Sigmoid colon (tissue), 7 donors: ENCODE results near the gene ABCC9. TPM values are rescaled to one million over a fixed set of nuclear protein-coding genes. Genes with fewer than 3 reads are reported as not detected.

Source experiments
- DNase-seq: peaks from one replicate; pipeline ENCODE4 v3.0.0-alpha.2; 2019
- H3K27ac ChIP-seq, 4 donors: fragments of 200-600 bp; sonication (generic); one replicate each; pipeline ENCODE4 v1.5.1; 2016 to 2019; ENCODE audit warnings: mild to moderate bottlenecking in 1 of 4
- H3K27me3 ChIP-seq, 3 donors: fragments of 200-600 bp; sonication (generic); one replicate each; pipeline ENCODE4 v1.5.1; 2019; ENCODE audit warnings: mild to moderate bottlenecking in 1 of 3
- H3K36me3 ChIP-seq, 4 donors: fragments of 200-600 bp; sonication (generic); one replicate each; pipeline ENCODE4 v1.5.1; 2016 to 2019
- H3K4me1 ChIP-seq, 4 donors: fragments of 200-600 bp; sonication (generic); one replicate each; pipeline ENCODE4 v1.5.1; 2017 to 2019
- H3K4me3 ChIP-seq, 4 donors: fragments of 200-600 bp; sonication (generic); one replicate each; pipeline ENCODE4 v1.5.1; 2017 to 2019; ENCODE audit warnings: mild to moderate bottlenecking in 2 of 4, moderate library complexity in 1 of 4
- H3K9me3 ChIP-seq, 4 donors: fragments of 200-600 bp in 3 of 4; sonication (generic) in 3 of 4; one replicate each; pipeline versions ENCODE4 v1.5.1 to v1.6.1; 2013 to 2019
- EP300 ChIP-seq, 4 donors: sonication (generic); formaldehyde crosslinking; IDR thresholded peaks; one replicate each; pipeline ENCODE4 v1.6.1; 2017; ENCODE audit warnings: antibody characterized with exemption in 4 of 4
- POLR2A ChIP-seq, 2 donors: fragments of 450-650 bp; IDR thresholded peaks; one replicate each; pipeline ENCODE4 v1.6.1; 2016; ENCODE audit warnings: antibody characterized with exemption in 2 of 2, mild to moderate bottlenecking in 2 of 2, moderate library complexity in 2 of 2
- POLR2AphosphoS5 ChIP-seq, 4 donors: sonication (generic); formaldehyde crosslinking; IDR thresholded peaks; one replicate each; pipeline ENCODE4 v1.6.1; 2017; ENCODE audit warnings: antibody characterized with exemption in 4 of 4
- whole genome bisulfite sequencing, 2 donors: extraction: QIAGEN DNeasy Blood & Tissue Kit; methylation state at CpG; one replicate each; pipeline ENCODE4 v1.1.7; 2013; 5-methylcytosine and 5-hydroxymethylcytosine counted together
- intact Hi-C: fragments of 100-400 bp; cut with DNase I; formaldehyde crosslinking; loops from one replicate; pipeline ENCODE4 v1.15.1; 2023
- polyA plus RNA-seq, 3 donors: library from polyadenylated mRNA; stranded (reverse); fragments of 200-250 nt; gene quantifications; one replicate each; pipeline ENCODE4 v1.2.3, GENCODE V29; 2013
- total RNA-seq, 4 donors: library from RNA; depleted of rRNA; stranded (reverse); fragments of >200 nt; gene quantifications; one replicate each; pipeline ENCODE4 v1.1.0, GENCODE V29; 2016
- TF ChIP-seq, protein P1 (sequence below), 4 experiments: fragments of 450-650 bp in 3 of 4; fragments of 200-600 bp in 1 of 4; IDR thresholded peaks; one replicate each; pipeline ENCODE4 v1.5.1; 2016 to 2019; ENCODE audit warnings: antibody characterized with exemption in 4 of 4, mild to moderate bottlenecking in 3 of 4, moderate library complexity in 2 of 4
- donor health status: healthy with polysubstance abuse.
- donor health status: Bipolar disorder and iron deficiency.
- donor health status: healthy.

ABCC9 gene
- total and polyA plus RNA-seq, 7 donors: 0.23 to 39.2 (median 28.2) TPM

DNA sequence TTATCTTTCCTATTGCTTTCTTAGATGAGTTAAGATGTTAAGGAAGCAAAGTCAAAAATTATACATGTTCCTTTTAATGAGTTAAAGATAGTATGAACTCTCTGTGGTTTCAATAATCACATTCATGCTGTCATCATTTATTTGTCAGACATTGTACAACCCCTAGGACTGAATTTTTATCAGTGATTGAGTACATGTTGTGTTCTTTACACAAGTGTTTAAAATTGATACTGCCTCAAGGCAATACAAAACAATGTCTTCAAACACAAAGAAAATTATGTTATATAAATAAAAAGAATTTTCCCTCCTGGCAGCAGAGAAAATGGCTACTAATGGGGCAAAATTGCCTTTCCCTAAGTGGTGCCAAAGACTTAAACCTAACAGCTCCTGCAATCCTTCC lies 132.1 kb downstream of the ABCC9 start:
- no peaks in the 10 kb centered on the region for H3K9me3 ChIP-seq
- no peaks in the 10 kb centered on the region for H3K27me3 ChIP-seq
- H3K4me3 ChIP-seq: no peak overlapping the region
- intact Hi-C loops: no loop called here
- H3K27ac ChIP-seq: no peak overlapping the region
- peaks cover 0 to 19% (median 0%) of the 10 kb centered on the region in 4 donors for H3K36me3 ChIP-seq
- TF ChIP-seq, protein P1, sequence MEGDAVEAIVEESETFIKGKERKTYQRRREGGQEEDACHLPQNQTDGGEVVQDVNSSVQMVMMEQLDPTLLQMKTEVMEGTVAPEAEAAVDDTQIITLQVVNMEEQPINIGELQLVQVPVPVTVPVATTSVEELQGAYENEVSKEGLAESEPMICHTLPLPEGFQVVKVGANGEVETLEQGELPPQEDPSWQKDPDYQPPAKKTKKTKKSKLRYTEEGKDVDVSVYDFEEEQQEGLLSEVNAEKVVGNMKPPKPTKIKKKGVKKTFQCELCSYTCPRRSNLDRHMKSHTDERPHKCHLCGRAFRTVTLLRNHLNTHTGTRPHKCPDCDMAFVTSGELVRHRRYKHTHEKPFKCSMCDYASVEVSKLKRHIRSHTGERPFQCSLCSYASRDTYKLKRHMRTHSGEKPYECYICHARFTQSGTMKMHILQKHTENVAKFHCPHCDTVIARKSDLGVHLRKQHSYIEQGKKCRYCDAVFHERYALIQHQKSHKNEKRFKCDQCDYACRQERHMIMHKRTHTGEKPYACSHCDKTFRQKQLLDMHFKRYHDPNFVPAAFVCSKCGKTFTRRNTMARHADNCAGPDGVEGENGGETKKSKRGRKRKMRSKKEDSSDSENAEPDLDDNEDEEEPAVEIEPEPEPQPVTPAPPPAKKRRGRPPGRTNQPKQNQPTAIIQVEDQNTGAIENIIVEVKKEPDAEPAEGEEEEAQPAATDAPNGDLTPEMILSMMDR (IDR thresholded peaks at IDR 0.05): no peak
- TF ChIP-seq POLR2A (IDR thresholded peaks at IDR 0.05) (no peak), EP300 (IDR thresholded peaks at IDR 0.05) (no peak), POLR2AphosphoS5 (IDR thresholded peaks at IDR 0.05) (no peak)
- DNase-seq: no peak
- H3K4me1 ChIP-seq: no peaks in the 10 kb centered on the region

DNA sequence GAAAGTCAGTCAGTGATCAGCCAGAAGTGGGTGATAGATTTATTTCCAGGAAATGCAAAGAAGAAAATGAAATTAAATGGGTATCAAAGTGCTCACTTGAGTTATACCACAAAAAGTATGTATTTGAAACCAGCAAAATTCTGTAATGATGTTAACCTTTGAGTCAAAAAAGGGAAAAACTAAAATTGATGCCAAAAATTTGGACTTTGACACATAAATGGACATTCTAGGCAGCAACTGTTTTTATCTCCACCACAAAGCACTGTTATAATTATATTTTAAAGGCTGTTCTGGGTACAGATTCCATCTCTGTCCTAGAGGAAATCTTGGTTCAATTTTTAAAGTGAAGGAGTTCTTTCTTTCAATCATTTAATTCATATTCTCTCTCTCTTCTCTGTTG lies 135.0 kb downstream of the ABCC9 start:
- H3K9me3 ChIP-seq: no peaks in the 10 kb centered on the region
- TF ChIP-seq, protein P1 (IDR thresholded peaks at IDR 0.05): no peak
- TF ChIP-seq POLR2AphosphoS5 (IDR thresholded peaks at IDR 0.05) (no peak), EP300 (IDR thresholded peaks at IDR 0.05) (no peak), POLR2A (IDR thresholded peaks at IDR 0.05) (no peak)
- no peaks in the 10 kb centered on the region for H3K27me3 ChIP-seq
- DNase-seq: no peak
- H3K4me1 ChIP-seq: no peaks in the 10 kb centered on the region
- H3K36me3 ChIP-seq: peaks cover 0 to 28% (median 0%) of the 10 kb centered on the region in 4 donors
- H3K4me3 ChIP-seq: no peak overlapping the region
- intact Hi-C loops: no loop called here
- H3K27ac ChIP-seq: no peak overlapping the region

DNA sequence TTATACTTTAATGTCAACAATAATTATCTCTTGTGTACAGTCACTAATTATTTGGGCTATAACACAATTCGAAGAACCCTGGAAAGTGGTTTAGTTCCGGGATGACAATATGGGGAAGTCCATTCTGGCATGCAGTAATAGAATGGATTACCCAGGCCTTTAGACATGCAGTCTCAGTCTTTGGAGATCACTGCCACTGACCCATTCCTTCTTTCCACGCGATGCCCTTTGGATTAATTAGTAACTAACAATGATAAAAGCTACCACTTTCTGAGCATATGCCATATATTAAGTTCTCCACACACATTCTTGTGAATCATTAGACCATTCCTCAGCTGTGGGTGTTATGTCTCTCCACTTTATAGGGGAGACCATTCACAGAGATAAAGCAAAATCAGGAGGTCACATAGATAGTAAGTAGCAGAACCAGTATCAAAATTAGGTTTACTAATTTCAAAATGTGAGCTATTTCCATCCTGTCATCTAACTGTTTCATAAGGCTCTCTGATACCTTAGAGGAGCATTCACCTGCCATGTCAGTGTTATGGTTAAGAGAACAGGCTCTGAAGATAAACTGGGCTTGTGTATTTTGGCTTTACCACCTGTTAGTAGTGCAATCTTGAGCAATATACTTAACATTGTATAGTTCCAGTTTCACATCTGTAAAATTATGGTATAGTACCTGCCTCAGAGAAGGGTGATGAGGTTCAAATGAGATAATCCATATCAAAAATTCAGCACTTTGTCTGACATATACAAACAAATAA lies 139.5 kb downstream of the ABCC9 start:
- TF ChIP-seq, protein P1 (IDR thresholded peaks at IDR 0.05): no peak
- TF ChIP-seq EP300 (IDR thresholded peaks at IDR 0.05): no peak
- no peak for TF ChIP-seq POLR2AphosphoS5 (IDR thresholded peaks at IDR 0.05)
- TF ChIP-seq POLR2A (IDR thresholded peaks at IDR 0.05): no peak
- Histone ChIP-seq H3K4me3 (no peak overlapping the region), H3K27me3 (no peaks in the 10 kb centered on the region), H3K27ac (no peak overlapping the region), H3K4me1 (no peaks in the 10 kb centered on the region), H3K9me3 (no peaks in the 10 kb centered on the region), H3K36me3 (peaks cover 0 to 23% (median 0%) of the 10 kb centered on the region in 4 donors)
- 30 to 66% methylated on average over 4 of the region's 4 CpGs for WGBS, 2 donors
- no peak for DNase-seq
- intact Hi-C loops: no loop called here

DNA sequence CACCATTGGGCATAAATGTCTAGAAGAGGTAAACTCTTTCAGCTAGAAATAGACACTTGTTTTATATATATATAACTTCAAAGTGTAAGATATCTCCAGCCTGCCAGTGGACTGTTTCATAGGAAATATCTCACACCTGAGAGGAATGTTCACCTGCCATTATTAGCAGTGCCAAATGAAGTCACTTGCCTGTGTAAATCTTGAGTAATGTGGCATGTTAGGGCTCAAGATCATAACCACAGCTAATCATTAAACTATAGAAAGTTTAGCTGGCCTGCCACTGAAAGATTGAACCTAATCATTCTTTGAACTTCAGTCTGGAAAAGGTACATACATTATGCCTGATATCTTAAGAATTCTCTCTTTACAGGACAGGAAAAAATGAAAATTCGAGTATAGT lies 141.2 kb downstream of the ABCC9 start:
- Histone ChIP-seq H3K27me3 (no peaks in the 10 kb centered on the region), H3K27ac (no peak overlapping the region), H3K4me3 (no peak overlapping the region), H3K36me3 (peaks cover 0 to 12% (median 0%) of the 10 kb centered on the region in 4 donors), H3K9me3 (no peaks in the 10 kb centered on the region), H3K4me1 (peaks cover 0 to 6% (median 1%) of the 10 kb centered on the region in 4 donors)
- intact Hi-C loops: no loop called here
- TF ChIP-seq POLR2AphosphoS5 (IDR thresholded peaks at IDR 0.05) (no peak), EP300 (IDR thresholded peaks at IDR 0.05) (no peak), POLR2A (IDR thresholded peaks at IDR 0.05) (no peak)
- TF ChIP-seq, protein P1 (IDR thresholded peaks at IDR 0.05): no peak
- DNase-seq: no peak
- WGBS, 2 donors: 18 to 48% methylated on average over 1 of the region's 1 CpG
